Activated CD4-positive, CD25-positive, alpha-beta regulatory T cell treated with anti-CD3 and anti-CD28 coated beads, Interleukin-2, amount 50 U/mL, for 16 hours (primary cell): ENCODE measurements around the gene C2orf92.
A peak's percentile ranks its signal among the peaks of the same experiment; 100 is the strongest.
"Not testable (repeated sequence)": the region's sequence is repeated elsewhere in the genome, so short reads cannot be mapped to it uniquely, and the experiment has no call there.

Experiments used
- DNase-seq: peaks from one replicate; pipeline ENCODE4 v3.0.0-alpha.2; 2020; ENCODE audit warnings: low read depth, low spot score

C2orf92 gene

GRCh38 chr2:97669448-97669847 is at the start of gene C2orf92:
Gene C2orf92, plus strand, starts transcription at chr2:97669713. Its CDS starts 76 bp downstream, at chr2:97669789.
- no peak for DNase-seq

DNA sequence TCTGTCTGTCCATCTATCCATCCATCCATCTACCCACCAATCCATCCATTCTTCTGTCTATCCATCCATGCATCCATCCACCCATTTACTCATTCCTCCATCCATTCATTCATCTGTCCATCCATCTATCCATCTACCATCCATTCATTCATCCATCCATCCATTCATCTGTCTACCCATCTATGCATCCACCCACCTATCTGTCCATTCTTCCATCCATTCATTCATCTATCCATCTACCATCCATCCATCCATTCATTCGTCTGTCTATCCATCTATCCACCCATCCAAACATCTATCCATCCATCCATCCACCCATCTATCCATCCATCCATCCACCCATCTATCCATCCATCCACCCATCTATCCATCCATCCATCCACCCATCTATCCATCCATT is 49.0 kb upstream of the C2orf92 start:
- DNase-seq: not testable (repeated sequence)

DNA sequence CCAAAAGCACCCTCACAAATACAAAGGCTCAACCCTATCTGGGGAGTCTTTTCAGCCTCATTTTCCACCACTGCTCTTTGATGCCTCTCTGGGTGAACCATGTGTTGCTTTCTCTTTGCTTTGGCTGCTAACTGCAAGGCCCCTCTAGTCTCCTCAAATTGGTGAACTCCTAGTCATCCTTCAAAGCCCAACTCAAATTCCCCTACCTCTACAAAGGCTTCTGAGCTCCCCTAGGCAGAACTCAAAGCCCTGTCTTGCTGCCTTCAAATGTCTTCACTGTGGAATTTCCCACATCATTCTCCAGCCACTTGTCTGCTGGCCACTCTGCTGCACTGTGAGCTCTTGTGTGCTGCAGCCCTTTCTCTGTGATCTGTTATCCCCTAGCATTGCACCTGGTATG is 46.5 kb upstream of the C2orf92 start:
- not testable (repeated sequence) for DNase-seq

GRCh38 chr2:97625354-97626048 is 44.0 kb upstream of the C2orf92 start:
- not testable (repeated sequence) for DNase-seq

DNA sequence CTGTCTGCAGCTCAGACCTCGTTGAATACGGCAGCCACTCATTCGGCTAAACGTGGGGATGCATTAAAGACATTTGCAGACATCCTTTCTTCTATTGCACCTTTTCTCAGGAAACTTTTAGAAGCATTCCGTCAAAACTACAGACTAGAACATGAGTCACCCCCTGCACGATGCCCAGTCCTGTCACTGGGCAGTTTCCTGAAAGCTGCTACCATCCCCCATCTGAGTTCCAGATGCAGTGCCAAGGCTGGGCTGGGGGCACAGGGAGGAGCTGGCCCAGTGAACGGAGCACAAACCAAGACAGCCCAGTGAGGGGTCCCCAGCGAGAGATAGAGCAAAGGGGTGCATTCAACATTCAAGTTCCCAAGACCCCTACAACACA is 43.5 kb upstream of the C2orf92 start:
- DNase-seq: not testable (repeated sequence)

DNA sequence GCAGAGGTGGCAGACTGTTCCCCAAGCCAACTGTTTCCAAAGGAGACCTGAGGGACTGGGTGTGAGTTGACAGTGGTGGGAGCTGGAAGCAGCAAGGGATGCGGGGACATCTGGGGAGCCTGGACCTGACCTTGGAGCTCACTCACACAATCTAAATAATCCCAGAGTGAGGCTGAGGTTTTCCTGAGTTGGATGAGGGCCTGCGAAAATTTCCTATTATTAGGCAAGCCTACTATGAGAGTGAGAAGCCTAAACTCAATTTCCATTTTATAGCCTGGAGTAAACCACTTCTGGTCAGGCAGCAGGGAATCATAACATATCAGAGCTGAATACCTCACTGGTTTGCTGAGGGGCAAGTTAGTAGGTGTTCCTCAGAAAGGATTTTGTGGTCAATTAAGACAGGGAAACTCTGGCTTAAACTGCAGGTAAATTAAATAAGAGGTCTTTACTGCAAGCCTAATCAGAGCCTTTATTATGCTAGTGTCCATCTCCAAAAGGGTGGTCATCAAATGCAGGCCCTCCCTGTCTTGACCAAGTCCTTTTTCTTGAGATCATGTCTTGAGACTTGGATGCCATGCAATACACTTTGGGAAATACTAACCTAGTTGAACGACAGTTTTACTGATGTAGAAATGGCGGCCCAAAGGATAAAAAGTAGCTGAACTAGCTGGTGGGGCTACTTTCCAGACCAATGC is 25.3 kb upstream of the C2orf92 start:
- no peak for DNase-seq

GRCh38 chr2:97645112-97645694 is 24.3 kb upstream of the C2orf92 start:
- DNase-seq: no peak

DNA sequence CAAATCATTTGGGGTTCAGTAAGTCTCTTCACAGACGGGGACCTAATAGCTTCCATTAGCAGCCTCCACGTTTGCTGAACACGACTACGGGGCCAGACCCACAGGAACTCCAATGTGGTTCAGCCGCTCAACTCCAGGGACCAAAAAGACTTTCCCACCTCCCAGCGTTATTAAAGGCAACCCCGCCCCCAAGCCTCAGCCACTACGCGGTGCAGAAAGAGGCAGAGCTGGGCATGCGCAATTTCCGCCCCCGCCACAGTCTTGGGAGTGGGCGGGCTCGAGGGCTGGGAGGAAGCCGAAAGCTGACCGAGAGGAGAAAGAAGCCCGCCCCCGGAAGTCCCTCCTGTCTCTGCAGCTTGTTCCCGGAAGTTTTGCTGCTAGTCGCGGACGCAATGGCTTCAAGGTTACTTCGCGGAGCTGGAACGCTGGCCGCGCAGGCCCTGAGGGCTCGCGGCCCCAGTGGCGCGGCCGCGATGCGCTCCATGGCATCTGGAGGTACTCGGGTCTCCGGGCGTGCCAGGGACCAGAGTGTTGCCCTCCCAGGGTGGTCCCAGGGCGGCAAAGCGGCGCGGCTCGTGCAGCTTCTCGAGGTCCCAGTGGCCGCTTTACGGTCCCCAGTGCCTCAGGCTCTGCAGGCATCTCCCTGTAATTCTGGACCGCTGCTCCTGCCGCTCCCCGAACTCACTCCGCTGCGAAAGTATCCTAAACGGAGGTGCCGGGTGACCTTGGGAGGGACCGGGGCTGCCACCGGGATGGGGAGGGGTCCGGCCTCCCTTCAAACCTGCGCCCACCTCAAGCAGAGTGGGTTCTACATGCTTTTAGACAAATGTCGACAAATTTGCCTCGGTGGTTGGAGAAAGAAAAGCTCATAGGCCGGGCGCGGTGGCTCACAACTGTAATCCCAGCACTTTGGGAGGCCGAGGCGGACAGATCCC is 23.6 kb upstream of the C2orf92 start, which contains the start of gene COX5B:
Gene COX5B, plus strand, starts transcription at position 368 of the 935 bp plus-strand sequence. Its CDS starts 25 bp downstream, at position 393.
- peak; percentile 96 for DNase-seq

GRCh38 chr2:97646977-97647376 is 22.5 kb upstream of the C2orf92 start:
- no peak for DNase-seq

DNA sequence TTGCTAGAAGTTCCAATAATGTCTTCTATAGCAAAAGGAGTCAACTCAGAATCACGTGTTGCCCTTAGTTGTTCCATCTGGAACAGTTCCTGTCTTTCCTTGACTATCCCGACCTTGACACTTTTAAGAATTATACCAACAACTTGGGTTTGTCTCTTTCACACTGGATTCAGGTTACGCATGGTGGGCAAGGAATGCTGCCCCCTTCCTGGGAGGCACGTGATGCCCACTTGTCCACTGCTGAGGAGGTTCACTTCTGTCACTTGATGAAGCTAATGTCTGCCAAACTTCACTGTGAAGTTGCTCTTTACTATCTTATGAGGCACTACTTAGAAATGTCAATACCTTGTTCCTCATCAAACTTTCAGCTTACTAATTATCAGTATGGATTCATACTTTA is 18.4 kb upstream of the C2orf92 start:
- DNase-seq: no peak

- no peak for DNase-seq
Observed at GRCh38 chr2:97653473-97653872, 16.0 kb upstream of the C2orf92 start.

DNA sequence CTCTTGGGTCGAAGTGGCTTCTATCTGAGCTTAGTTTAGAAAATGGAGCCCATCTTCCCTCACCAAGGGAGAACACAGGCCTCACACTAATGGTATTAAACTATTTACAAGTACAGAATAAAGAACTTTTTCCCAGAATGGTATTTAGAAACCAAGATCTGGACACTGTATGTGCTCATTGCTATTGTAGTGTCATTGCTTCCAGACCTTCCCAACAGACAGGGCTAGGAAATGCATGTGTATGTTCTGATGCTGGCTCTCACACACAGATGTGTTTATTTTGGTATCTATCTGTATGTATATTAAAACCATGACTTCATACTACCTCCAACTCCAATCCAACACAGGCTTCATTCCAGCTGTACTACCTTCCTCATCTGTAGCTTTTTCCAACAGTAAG is 15.6 kb upstream of the C2orf92 start:
- no peak for DNase-seq

GRCh38 chr2:97654309-97654708 is 15.2 kb upstream of the C2orf92 start:
- DNase-seq: no peak

DNA sequence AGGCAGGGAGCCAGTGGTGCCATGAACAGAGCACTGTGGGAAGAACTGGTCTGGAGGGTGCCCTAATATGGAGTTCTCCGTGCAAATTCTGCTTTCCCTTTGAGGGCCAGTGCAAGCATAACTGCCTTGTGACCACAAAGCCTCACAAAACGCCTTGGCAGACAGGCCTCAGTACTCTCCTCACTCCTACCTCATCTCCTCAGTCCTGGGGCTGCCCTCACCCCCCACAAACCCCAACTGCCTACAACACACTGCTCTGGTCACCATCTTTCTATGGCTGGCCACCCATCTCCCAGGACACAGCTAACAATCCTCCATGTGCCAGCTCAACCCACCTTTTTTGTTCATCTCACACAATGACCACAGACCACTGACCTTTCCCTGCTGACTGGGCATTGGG is 14.7 kb upstream of the C2orf92 start:
- DNase-seq: no peak

DNA sequence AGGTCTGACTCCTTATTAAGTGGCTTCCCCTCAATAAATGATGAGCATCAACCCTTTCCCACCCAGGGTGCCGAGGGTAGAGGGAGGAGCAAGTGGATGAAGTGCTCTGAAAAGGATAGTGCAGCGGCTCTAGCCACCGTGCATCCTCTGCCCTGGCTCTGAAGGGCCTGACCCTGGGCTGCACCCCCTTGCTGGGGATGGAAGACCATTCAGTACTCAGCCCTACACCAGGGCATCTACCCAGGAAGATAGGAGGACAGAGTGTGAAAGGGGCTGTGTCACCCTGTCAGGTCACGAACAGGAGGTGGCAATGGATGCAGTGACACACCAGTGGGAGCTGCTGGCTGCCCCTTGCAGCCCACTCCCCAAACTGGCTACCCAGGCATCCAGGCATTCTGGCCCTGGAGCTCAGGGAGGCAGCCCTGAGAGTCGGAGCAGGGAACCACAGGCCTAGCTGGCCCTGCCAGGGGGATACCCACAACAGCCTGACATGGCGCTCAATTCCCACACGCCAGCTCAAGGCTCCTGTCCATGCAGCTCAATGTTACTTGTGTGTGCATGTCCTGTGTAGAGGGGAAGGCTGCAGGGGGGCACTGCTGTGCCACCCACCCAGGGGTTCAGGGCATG is 13.3 kb upstream of the C2orf92 start:
- DNase-seq: no peak

DNA sequence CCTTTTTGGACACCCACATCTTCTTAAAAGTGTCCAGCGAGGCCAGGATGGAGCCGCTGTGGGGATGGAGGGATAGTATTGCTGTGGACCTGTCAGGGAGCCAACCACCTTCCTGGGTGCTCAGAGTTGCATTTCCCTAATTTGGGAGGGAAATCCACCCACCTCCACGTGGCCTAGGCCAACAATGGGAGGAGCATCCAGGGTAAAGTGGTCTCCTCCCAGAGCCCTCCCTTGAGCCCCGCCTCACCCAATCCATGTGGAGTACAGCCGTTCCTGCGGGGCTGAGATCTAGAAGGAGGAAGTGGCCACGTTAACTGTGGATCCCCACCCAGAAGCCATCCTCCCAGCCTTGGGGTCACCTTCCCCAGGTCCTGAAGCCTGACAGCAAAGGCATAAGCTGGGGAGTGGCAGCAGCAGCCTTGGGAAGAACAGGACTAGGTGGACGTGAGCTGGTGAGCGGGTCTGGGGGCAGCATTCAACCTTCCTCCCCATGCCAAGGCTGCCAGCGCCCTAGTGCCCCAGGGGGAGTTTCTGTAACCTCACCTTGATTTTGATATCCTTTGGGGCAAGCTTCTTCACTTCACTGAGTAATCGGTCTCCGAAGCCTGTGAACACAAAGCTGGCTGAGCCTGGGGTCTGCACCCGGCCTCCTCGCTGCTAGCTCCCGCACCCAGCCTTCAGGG is 12.5 kb upstream of the C2orf92 start:
- no peak for DNase-seq

DNA sequence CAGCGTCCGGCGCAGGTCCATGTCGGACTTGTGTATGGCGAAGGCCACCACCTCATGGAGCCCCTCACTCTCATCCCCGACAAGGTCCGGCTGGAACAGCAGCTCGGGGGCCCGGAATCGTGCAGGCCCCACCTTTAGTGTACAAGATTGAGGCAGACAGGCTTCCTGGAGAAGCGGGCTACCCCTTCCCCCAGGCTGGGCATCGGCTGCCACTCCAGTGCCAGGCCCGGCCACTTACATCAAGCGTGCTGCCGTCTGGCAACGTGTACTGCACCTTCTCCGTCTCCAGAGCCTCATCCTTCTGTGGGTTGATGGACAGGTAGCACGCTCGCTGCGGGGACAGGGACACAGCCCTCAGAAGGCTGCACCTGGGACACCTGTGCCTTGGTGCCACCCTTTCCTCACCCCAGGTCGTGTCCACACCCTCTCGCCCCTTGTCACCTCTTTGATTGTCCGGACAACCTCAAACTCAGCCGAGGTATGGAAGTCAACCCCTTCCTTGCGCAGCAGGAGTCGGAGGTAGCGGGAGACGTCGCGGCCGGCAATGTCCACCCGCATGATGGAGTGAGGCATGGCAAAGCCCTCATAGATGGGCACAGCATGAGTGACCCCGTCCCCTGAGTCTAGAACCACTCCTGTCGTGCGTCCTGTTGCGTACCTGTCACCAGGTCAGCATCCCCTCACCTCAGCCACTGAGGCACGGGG is 11.4 kb upstream of the C2orf92 start:
- no peak for DNase-seq

DNA sequence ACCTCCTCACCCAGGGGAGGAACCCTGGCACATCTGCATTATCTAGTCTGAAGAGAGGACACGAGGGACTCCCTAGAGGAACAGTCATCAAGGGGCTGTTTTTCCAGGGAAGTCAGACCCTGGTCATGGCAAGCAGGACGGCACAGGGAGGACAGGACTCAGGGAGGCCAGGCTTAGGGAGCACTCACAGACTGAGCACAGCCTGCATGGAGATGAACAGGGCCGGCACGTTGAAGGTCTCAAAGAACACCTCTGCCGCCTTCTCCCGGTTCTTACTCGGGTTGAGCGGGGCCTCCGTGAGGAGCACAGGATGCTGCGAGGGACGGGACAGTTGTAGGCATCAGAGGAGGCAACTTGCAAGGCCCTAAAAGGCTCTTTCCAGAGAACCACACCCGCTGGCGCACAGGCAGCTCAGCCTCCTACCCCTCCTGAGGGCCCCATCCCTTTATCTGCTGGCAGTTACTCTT is 10.8 kb upstream of the C2orf92 start:
- DNase-seq: no peak

- DNase-seq: no peak
Observed at GRCh38 chr2:97659256-97660043, 10.1 kb upstream of the C2orf92 start.
